NCI-H128 (cell line): ENCODE results near the gene INF2.
"Not testable (repeated sequence)": the region's sequence is repeated elsewhere in the genome, so short reads cannot be mapped to it uniquely, and the experiment has no call there.

Source experiments
- DNase-seq: peaks from one replicate; lab custom pipeline; 2025; ENCODE audit not compliant: unreplicated experiment; lab: John Stamatoyannopoulos, UW

The INF2 gene

DNA sequence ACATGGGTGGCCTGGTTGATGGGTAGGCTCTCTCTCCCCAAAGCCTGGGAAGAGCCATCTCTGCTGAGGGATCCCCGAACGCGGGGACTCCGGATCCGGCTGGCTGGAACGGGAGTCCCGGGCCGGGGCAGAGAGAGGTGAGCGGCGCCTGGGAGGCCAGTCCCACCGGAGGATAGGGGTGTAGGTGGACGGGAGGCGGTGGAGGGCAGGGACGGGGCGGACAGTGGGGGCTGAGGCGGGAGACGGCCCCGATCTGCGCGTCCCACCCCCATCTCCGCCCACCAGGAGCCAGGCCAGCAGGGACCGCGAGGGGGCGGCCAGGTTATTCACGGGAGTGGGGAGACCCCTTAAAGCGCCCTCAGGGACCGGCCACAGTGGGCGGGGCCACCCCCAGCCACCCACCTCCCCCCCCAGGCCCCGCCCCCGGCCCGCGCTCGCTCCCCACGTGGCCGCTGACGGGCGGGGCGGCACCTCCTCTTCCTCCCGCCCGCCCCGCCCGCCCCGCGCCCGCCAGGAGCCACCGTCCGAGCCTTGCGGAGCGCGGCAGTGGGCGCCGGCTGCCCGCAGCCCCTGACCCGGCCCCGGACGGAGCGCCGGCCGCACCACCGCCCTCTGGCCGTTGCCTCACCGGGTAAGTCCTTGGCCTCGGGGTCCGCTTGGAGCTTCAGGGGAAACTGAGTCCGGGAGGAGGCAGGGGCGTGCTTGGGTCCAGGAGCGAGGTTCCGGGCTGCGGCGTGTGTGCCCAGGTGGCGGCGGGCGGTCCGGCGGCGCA, at the start of gene INF2:
INF2 (plus strand) TSS at position 510 of the 772 bp plus-strand sequence. CDS start 11,748 bp downstream, outside the sequence.
- DNase-seq: no peak

DNA sequence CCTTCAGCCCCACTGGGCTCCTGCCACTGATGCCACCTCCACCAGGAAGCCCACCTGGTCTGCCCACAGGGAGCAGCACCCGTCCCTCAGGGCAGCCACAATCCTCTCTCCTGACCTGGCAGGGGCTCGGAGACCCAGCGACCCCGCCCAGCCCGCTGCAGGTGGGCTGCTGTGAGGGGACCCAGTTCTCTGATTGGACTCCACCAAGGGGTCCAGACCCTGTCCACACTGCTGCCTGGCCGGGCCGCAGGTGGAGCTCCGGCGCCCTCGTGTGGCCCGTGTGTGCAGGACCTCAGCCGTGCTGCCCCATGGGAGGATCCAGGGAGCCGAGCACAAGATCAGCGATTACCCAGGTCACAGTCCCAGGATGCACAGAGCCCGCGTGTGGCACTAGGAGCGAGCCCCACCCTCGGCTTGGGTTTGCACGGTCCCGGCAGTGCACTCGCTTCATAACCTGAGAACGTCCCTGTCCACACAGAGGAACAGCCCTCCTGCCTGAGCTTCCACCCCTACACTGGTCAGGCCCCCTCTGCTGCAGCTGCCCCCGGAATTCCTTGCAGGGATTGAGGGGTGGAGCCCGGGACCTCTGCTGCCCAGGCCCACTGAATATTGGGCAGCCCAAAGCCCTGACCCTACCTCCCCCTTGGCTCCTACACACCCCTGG, 49.4 kb upstream of the INF2 start:
- DNase-seq: peak; percentile 43

- no peak for DNase-seq
Observed at GRCh38 chr14:104640681-104641080, 48.7 kb upstream of the INF2 start.

- DNase-seq: no peak
Observed at GRCh38 chr14:104641753-104642539, 47.5 kb upstream of the INF2 start.

DNA sequence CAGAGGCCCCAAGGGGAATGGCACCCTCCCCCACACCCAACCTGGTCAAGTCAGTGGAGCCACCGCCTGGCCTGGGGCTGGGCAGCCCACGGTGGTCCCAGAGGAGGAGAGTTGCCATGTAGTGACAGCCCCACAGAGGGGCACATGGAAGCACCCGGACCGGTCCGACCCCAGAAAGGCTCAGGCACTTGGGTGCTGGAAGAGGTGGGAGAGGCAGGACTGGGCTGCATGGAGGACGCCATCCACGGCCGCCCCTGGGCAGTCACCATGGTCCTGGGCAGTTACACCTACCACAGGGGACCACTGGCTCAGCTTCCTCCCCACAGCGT, 46.9 kb upstream of the INF2 start:
- DNase-seq: no peak

DNA sequence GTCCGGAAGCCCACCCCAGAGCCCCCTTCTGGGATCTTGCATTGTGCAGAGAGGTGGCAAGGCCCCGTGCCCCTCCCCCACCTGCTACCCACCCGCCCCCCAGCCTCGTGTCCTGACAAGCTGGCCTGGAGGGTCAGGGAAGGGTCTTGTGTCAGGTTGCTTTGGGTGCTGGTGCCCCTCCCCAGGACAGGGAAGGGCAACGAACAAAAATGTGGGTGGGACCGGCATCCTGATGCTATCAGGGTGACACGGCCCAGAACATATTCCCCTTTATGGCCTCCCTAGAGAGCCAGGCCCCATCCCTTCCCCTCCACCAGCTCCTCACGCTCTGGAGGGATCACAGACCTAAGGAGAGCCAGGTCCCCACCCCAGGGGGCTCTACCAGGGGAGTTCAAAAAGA, 46.1 kb upstream of the INF2 start:
- no peak for DNase-seq

- no peak for DNase-seq
Observed at GRCh38 chr14:104644091-104644635, 45.3 kb upstream of the INF2 start.

GRCh38 chr14:104644656-104645378, 44.6 kb upstream of the INF2 start:
- DNase-seq: no peak

DNA sequence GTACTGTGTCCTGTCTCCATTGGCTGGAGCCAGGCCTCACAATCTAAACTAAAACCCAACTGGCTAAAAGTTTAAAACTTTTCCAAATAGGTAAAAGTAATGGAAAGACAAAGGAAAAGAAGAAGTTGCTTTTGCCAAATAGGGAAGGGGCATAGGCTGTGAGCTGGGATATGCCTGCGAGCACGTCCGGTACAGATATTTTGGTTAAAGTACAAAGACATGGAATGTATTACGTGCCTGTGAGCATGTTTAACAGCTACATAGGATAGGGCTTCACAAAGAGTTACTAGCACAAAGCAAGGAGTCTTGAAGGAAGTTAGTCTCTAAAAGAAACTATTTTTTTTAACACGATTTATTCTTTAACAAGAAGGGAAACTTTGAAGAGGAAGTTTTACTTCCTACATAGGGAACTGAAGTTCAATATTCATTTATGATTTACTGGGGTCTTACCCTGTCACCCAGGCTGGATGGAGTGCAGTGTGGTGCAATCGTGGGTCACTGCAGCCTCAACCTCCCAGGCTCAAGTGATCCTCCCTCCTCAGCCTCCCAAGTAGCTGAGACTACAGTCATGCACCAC, 41.9 kb upstream of the INF2 start:
- DNase-seq: no peak

- DNase-seq: peak; percentile 65
Observed at GRCh38 chr14:104650057-104650980, 39.1 kb upstream of the INF2 start.

DNA sequence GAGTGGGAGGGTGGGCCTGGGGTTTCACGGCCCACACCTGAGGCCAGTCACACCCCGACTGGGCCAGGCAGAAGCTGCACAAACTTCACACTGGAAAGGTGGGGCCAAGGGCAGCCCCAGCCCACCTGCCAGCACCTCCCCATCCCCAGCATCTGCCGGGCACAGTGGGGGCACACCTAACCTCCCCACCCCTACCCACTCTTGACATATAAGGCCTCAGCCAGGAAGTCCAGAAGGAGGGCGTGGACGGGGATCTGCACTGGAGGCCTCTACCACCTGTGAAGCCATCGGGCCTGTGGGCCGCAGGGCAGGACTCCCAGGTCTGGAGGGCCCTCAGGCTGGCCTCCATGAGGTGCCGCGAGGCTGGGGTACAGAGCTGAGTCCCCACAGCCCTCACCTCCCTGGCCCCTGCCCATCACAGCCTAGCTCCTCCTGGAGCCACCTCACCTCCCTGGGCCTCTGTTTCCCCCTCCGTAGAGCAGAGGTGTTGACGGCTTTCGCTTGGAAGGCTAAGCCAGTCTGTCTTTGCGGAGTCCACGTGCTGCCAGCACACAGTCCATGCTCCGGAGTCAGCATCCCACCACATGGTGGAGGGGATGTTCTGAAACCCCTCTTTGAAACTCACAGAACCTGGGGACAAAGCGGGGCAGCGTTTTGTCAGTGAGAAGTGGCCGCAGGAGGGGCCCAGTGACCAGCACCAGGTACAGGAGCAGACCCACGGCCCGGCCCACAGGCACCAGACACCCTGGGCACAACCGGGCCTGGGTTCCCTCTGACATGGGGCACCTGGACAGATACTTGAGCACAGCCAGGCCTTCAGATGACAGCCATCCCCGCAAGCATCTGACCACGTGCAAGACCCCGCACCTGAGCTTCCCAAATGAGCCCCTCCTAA, 38.2 kb upstream of the INF2 start:
- DNase-seq: no peak

- no peak for DNase-seq
Observed at GRCh38 chr14:104651876-104652260, 37.5 kb upstream of the INF2 start.

- DNase-seq: no peak
Observed at GRCh38 chr14:104652386-104652785, 37.0 kb upstream of the INF2 start.

DNA sequence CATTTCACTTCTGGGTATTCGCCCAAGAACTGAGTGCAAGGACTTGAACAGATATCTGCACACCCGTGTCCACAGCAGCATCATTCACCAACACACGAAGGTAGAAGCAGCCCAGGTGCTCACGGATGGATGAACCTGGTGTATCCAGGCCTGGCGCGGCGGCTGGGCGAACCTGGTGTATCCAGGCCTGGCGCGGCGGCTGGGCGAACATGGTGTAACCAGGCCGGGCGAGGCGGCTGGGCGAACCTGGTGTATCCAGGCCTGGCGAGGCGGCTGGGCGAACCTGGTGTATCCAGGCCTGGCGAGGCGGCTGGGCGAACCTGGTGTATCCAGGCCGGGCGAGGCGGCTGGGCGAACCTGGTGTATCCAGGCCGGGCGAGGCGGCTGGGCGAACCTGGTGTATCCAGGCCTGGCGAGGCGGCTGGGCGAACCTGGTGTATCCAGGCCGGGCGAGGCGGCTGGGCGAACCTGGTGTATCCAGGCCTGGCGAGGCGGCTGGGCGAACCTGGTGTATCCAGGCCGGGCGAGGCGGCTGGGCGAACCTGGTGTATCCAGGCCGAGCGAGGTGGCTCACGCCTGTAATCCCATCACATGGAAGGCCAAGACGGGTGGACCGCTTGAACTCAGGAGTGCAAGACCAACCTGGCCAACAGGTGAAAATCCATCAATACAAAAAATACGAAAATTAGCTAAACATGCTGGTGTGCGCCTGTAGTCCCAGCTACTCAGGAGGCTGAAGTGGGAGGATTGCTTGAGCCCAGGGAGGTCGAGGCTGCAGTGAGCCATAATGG, 36.1 kb upstream of the INF2 start:
- not testable (repeated sequence) for DNase-seq

DNA sequence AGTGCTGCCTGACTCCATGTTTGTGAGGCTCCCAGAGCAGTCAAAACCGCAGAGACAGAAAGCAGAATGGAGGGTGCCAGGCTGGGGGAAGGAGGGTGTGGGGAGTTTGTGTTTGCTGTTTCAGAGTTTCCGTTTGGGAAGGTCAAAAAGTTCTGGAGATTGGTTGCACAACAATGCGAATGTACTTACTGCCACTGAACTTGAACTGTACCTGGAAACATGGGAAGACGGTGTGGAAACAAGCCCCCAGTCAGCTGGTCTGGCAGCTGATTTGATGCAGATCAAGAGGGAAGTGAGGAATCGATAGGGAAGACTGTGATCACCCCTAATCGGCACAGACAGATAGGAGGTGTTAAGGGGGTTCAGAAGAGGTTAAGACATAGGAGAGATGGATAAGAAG, 35.3 kb upstream of the INF2 start:
- DNase-seq: no peak

GRCh38 chr14:104655128-104655848, 34.1 kb upstream of the INF2 start:
- DNase-seq: no peak
